ENCODE results near the gene PTGR1. TPM values are rescaled to one million over a fixed set of nuclear protein-coding genes. Genes with fewer than 3 reads are reported as not detected.
A peak's percentile ranks its signal among the peaks of the same experiment; 100 is the strongest.

The PTGR1 gene
- 10 to 100 TPM; 18.6 to 51.4 (median 42.4) TPM for total RNA-seq

DNA sequence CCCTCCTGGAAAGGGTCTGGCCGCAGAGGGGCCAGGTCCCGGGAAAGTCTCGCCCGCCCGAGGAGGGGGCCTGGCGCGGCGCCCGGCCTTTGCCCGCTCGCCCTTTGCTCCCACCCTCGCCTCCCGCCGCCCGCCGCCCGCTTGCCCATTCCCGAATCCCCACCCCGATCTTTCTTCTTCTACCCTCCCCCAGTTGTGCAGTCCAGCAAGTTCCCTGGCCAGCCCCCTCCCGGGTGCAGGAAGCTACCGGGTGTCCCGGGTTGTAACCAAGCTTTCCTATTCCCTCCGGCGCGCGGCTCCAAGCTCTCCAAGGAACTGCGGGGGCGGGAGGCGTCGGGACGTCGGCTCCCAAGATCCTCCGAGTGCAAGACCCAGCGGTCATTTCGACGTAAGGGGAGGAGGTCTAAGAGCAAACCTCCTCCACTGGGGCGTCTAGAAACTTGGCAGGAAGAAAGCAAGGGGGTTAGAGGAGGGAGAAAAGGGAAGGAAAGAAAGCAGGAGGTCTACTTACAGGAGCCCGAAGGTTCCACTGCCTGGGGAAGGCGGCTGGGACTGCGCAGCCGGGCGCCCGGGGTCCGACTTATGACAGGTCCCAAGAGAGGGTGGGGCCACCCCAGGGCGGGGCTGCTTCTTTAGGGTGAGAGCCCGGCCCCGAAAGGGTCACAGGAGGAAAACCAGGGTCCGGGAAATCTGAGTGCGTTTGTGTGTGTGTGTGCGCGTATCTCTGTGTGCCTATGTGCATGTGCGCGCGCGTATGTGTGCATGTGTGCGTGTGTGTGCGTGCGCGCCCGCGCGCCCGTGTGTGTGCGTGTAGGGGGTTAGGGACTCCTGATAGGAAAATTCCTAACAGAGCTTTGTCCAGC lies at the start of gene PTGR1:
PTGR1 (minus strand) TSS at position 556 of the 863 bp plus-strand sequence. CDS start 2,225 bp downstream, outside the sequence.
- WGBS, result under 1% methylated on average over 59 of the region's 64 CpGs
- DNase-seq (ENCODE audit: low spot score in 2 of 2), result peak; percentile 88 to 93
- no peak for TF ChIP-seq POLR2AphosphoS5 (IDR thresholded peaks at IDR 0.05)
- no peak for TF ChIP-seq EP300 (IDR thresholded peaks at IDR 0.05)
- no peak for TF ChIP-seq CTCF (IDR thresholded peaks at IDR 0.05)
- no peak for TF ChIP-seq POLR2A (IDR thresholded peaks at IDR 0.05)

GRCh38 chr9:111649016-111649415 lies 49.6 kb upstream of the PTGR1 start:
- no peak for DNase-seq (ENCODE audit: low spot score in 2 of 2)
- no peak overlapping the region for H3K4me3 ChIP-seq
- 92% methylated on average over 4 of the region's 4 CpGs for WGBS

More for the DNA sequence above, at the start of gene PTGR1:
- Histone ChIP-seq H3K4me1 (peaks cover 18% of the 10 kb centered on the region), H3K27ac (peak within 1 kb of the TSS; percentile 90), H3K4me3 (peak within 1 kb of the TSS; percentile 78), H3K27me3 (no peaks in the 10 kb centered on the region), H3K9me3 (no peaks in the 10 kb centered on the region), H3K36me3 (peaks cover 28% of the 10 kb centered on the region)

DNA sequence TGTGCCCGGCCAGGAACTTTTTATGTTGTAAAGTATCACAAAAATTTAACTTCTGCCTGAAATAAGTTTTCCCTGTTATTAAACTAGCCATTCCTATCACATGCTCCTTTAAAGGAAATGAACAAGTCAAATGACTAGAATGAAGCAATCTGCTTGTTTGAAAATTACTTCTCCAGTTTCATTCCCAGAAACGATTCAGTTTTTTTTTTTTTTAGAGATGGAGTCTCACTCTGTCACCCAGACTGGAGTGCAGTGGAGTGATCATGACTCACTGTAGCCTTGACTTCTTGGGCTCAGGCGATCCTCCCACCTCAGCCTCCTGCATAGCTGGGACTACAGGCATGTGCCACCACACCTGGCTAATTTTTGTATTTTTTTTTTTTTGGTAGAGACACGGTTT lies 48.6 kb upstream of the PTGR1 start:
- Histone ChIP-seq H3K27ac (no peak overlapping the region), H3K4me1 (no peaks in the 10 kb centered on the region), H3K4me3 (no peak overlapping the region), H3K27me3 (no peaks in the 10 kb centered on the region), H3K36me3 (peaks cover 23% of the 10 kb centered on the region), H3K9me3 (no peaks in the 10 kb centered on the region)
- DNase-seq (ENCODE audit: low spot score in 2 of 2), result no peak
- 76% methylated on average over 4 of the region's 4 CpGs for WGBS
- TF ChIP-seq EP300 (IDR thresholded peaks at IDR 0.05), result no peak
- no peak for TF ChIP-seq CTCF (IDR thresholded peaks at IDR 0.05)
- no peak for TF ChIP-seq POLR2A (IDR thresholded peaks at IDR 0.05)
- no peak for TF ChIP-seq POLR2AphosphoS5 (IDR thresholded peaks at IDR 0.05)

More at GRCh38 chr9:111649016-111649415, 49.6 kb upstream of the PTGR1 start:
- H3K36me3 ChIP-seq, result peaks cover 23% of the 10 kb centered on the region
- no peak overlapping the region for H3K27ac ChIP-seq
- H3K4me1 ChIP-seq, result no peaks in the 10 kb centered on the region
- no peaks in the 10 kb centered on the region for H3K9me3 ChIP-seq
- TF ChIP-seq CTCF (IDR thresholded peaks at IDR 0.05) (no peak), POLR2AphosphoS5 (IDR thresholded peaks at IDR 0.05) (no peak), EP300 (IDR thresholded peaks at IDR 0.05) (no peak), POLR2A (IDR thresholded peaks at IDR 0.05) (no peak)
- no peaks in the 10 kb centered on the region for H3K27me3 ChIP-seq

GRCh38 chr9:111646417-111646816 lies 47.0 kb upstream of the PTGR1 start:
- Histone ChIP-seq H3K9me3 (no peaks in the 10 kb centered on the region), H3K4me3 (no peak overlapping the region), H3K27ac (no peak overlapping the region), H3K4me1 (no peaks in the 10 kb centered on the region), H3K27me3 (no peaks in the 10 kb centered on the region), H3K36me3 (peaks cover 20% of the 10 kb centered on the region)
- no peak for DNase-seq (ENCODE audit: low spot score in 2 of 2)
- WGBS, result 88% methylated on average over 2 of the region's 2 CpGs
- no peak for TF ChIP-seq CTCF (IDR thresholded peaks at IDR 0.05)
- no peak for TF ChIP-seq POLR2AphosphoS5 (IDR thresholded peaks at IDR 0.05)
- TF ChIP-seq POLR2A (IDR thresholded peaks at IDR 0.05), result no peak
- TF ChIP-seq EP300 (IDR thresholded peaks at IDR 0.05), result no peak

GRCh38 chr9:111645806-111646205 lies 46.4 kb upstream of the PTGR1 start:
- Histone ChIP-seq H3K4me3 (no peak overlapping the region), H3K27me3 (no peaks in the 10 kb centered on the region), H3K36me3 (peaks cover 18% of the 10 kb centered on the region), H3K4me1 (no peaks in the 10 kb centered on the region), H3K9me3 (no peaks in the 10 kb centered on the region), H3K27ac (no peak overlapping the region)
- no peak for TF ChIP-seq EP300 (IDR thresholded peaks at IDR 0.05)
- TF ChIP-seq CTCF (IDR thresholded peaks at IDR 0.05), result no peak
- TF ChIP-seq POLR2AphosphoS5 (IDR thresholded peaks at IDR 0.05), result no peak
- TF ChIP-seq POLR2A (IDR thresholded peaks at IDR 0.05), result no peak
- WGBS, result 82% methylated on average over 1 of the region's 1 CpG
- no peak for DNase-seq (ENCODE audit: low spot score in 2 of 2)
